ENCODE measurements around the gene SLC25A25. TPM values are rescaled to one million over a fixed set of nuclear protein-coding genes. Genes with fewer than 3 reads are reported as not detected.

Gene SLC25A25
- total and polyA plus RNA-seq, 9 of the 15 experiments (the other 6 are each of a cell fraction or from before 2014, with no cell fraction given): 0.07 to 35.9 (median 23.2) TPM

- H3K4me3 ChIP-seq: peak overlapping the region; percentile 23; the same call in 1 of the 2 replicates
- peaks cover 92% of the 10 kb centered on the region for H3K79me2 ChIP-seq (ENCODE audit: control insufficient read depth, insufficient read depth, low read length)
- H3K9me1 ChIP-seq (ENCODE audit: control insufficient read depth, insufficient read depth, low read length): no peaks in the 10 kb centered on the region
- H3K9me3 ChIP-seq (replicated peaks; ENCODE audit: control insufficient read depth, insufficient read depth, low read depth, low read length): no peaks in the 10 kb centered on the region
- H3K4me2 ChIP-seq (ENCODE audit: insufficient read depth, low read length): peak overlapping the region; percentile 86
- no peak for FAIRE-seq
- WGBS (ENCODE audit: insufficient coverage, low coverage, missing lambda C conversion rate): 4% methylated on average over 5 of the region's 7 CpGs
- in situ Hi-C loops (cut with MboI): no loop called here
- peak overlapping the region; percentile 99 for H3K27ac ChIP-seq (ENCODE audit: extremely low read depth, low read depth, low read length)
- TSS peak; percentile 96 for BruUV-seq (replicated peaks)
- peak; percentile 44 for ATAC-seq
- no peaks in the 10 kb centered on the region for H3K27me3 ChIP-seq (ENCODE audit: control insufficient read depth in 2 of 2, insufficient read depth in 2 of 2, low read length in 2 of 2)
- no peaks in the 10 kb centered on the region for H4K20me1 ChIP-seq (replicated peaks; ENCODE audit: control insufficient read depth, insufficient read depth, low read length)
- peak overlapping the region; percentile 82 to 87 for H3K9ac ChIP-seq (ENCODE audit: insufficient read depth in 1 of 2, low read depth in 2 of 2, low read length in 2 of 2)
- peak; percentile 60 to 84 (median 70) for DNase-seq (ENCODE audit: extremely low read depth in 1 of 4, low spot score in 3 of 4)
- peaks cover 40% of the 10 kb centered on the region; the same call in 2 of the 3 replicates for H3K36me3 ChIP-seq (ENCODE audit: control insufficient read depth, insufficient read depth, low read length)
- intact Hi-C loops (cut with micrococcal nuclease): loop anchor here (2.0 kb wide), 1 partner anchor 17 kb away; no protein-coding TSS in a partner anchor
- CTCF ChIA-PET (ENCODE audit: low intra/inter-chr PET ratio): no interaction called here
- H3K4me1 ChIP-seq (replicated peaks in 1 of 2; ENCODE audit: control insufficient read depth in 2 of 2, insufficient read depth in 2 of 2, low read length in 2 of 2): peaks cover 54 to 57% of the 10 kb centered on the region in 2 experiments
- H2AFZ ChIP-seq (ENCODE audit: low read depth, low read length): no peak overlapping the region
- POLR2A ChIA-PET: interaction anchor here (0.7 to 7.0 kb wide), 8 partner anchors 10 to 146 kb away, joined by 3 to 82 read pairs (median 5); partner anchors contain the start of genes NAIF1 and SLC25A25
- TF ChIP-seq E2F1 (CRISPR knock-in tag; IDR thresholded peaks at IDR 0.05) (0 out of 2 replicates have a peak, but pooled peaks have one; percentile 28), NFXL1 (CRISPR knock-in tag; IDR thresholded peaks at IDR 0.05) (no peak), ZBTB9 (CRISPR knock-in tag; IDR thresholded peaks at IDR 0.05) (0 out of 2 replicates have a peak, but pooled peaks have one; percentile 14), ZNF639 (CRISPR knock-in tag; conservative IDR thresholded peaks at IDR 0.05 in 1 of 2, IDR thresholded peaks at IDR 0.05 in 1 of 2) (peak in 1 of 2 experiments; percentile 66; a peak in 2 of 4 replicates), MTA1 (IDR thresholded peaks at IDR 0.05; ENCODE audit: borderline replicate concordance) (0 out of 2 replicates have a peak, but pooled peaks have one; percentile 28), FOXM1 (IDR thresholded peaks at IDR 0.05; ENCODE audit: low read depth) (peak; percentile 58), FOXM1 (CRISPR knock-in tag; IDR thresholded peaks at IDR 0.05; ENCODE audit: low read depth) (no peak), VEZF1 (CRISPR knock-in tag; IDR thresholded peaks at IDR 0.05) (peak; percentile 88), KLF6 (CRISPR knock-in tag; IDR thresholded peaks at IDR 0.05; ENCODE audit: borderline replicate concordance) (0 out of 2 replicates have a peak, but pooled peaks have one; percentile 47), PATZ1 (CRISPR knock-in tag; IDR thresholded peaks at IDR 0.05; ENCODE audit: borderline replicate concordance) (no peak)
These were observed 9.9 kb downstream of the SLC25A25 start for GRCh38 chr9:128077847-128078503.
